ENCODE data around the gene MUSTN1.

GRCh38 chr3:52801839-52802238 lies 33.0 kb downstream of the MUSTN1 start:
- TF ChIP-seq, protein P1, sequence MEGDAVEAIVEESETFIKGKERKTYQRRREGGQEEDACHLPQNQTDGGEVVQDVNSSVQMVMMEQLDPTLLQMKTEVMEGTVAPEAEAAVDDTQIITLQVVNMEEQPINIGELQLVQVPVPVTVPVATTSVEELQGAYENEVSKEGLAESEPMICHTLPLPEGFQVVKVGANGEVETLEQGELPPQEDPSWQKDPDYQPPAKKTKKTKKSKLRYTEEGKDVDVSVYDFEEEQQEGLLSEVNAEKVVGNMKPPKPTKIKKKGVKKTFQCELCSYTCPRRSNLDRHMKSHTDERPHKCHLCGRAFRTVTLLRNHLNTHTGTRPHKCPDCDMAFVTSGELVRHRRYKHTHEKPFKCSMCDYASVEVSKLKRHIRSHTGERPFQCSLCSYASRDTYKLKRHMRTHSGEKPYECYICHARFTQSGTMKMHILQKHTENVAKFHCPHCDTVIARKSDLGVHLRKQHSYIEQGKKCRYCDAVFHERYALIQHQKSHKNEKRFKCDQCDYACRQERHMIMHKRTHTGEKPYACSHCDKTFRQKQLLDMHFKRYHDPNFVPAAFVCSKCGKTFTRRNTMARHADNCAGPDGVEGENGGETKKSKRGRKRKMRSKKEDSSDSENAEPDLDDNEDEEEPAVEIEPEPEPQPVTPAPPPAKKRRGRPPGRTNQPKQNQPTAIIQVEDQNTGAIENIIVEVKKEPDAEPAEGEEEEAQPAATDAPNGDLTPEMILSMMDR (IDR thresholded peaks at IDR 0.05; ENCODE audit: borderline replicate concordance, extremely low read depth, low read length, poor library complexity, severe bottlenecking), result no peak
- no peak for TF ChIP-seq EZH2 (IDR thresholded peaks at IDR 0.05; ENCODE audit: borderline replicate concordance, low read depth, low read length, severe bottlenecking)

All from DND-41 (cell line).